Right ventricle myocardium inferior (tissue), 1 donor: Measurements from ENCODE around the gene ZCCHC13. TPM values are rescaled to one million over a fixed set of nuclear protein-coding genes. Genes with fewer than 3 reads are reported as not detected.
"Not testable (repeated sequence)": the region's sequence is repeated elsewhere in the genome, so short reads cannot be mapped to it uniquely, and the experiment has no call there.

Source experiments
- ATAC-seq: fragments of 200-7000 bp; cut with Tn5 transposase; one replicate; pipeline ENCODE4 v1.9.1; 2020; ENCODE audit warnings: mild to moderate bottlenecking, moderate library complexity
- DNase-seq: peaks from one replicate; pipeline ENCODE4 v3.0.0; 2021; ENCODE audit errors: missing footprints
- intact Hi-C: fragments of 100-400 bp; cut with DNase I; formaldehyde crosslinking; loops from one replicate; pipeline ENCODE4 v1.11.0; 2022
- long read RNA-seq: library from polyadenylated mRNA; unstranded; transcript quantifications from one replicate; pipeline ENCODE4 v2.0.0, GENCODE V29; 2021
- total RNA-seq: library from RNA; stranded (reverse); fragmentation: NEBNext Ultra II Directional; extraction: Animal tissue kit (Norgen Biotek cat#: 25700); gene quantifications from one replicate; pipeline ENCODE4 v1.2.1, GENCODE V29; 2021
- donor health status: DM: no; HTN: yes; CAD: no; lungs with severe emphysema.

Gene ZCCHC13
- not detected for total RNA-seq
- long read RNA-seq, result 0 reads

- DNase-seq (no peak), ATAC-seq (no peak)
- intact Hi-C loops, result no loop called here
Observed at GRCh38 chrX:74304016-74304415, at the start of gene ZCCHC13. TSS of gene ZCCHC13 (plus strand) at chrX:74304180. CDS start at chrX:74304267, 87 bp downstream.

- intact Hi-C loops, ATAC-seq, DNase-seq: not testable (repeated sequence)
Observed at GRCh38 chrX:74258111-74258510, 45.9 kb upstream of the ZCCHC13 start.

DNA sequence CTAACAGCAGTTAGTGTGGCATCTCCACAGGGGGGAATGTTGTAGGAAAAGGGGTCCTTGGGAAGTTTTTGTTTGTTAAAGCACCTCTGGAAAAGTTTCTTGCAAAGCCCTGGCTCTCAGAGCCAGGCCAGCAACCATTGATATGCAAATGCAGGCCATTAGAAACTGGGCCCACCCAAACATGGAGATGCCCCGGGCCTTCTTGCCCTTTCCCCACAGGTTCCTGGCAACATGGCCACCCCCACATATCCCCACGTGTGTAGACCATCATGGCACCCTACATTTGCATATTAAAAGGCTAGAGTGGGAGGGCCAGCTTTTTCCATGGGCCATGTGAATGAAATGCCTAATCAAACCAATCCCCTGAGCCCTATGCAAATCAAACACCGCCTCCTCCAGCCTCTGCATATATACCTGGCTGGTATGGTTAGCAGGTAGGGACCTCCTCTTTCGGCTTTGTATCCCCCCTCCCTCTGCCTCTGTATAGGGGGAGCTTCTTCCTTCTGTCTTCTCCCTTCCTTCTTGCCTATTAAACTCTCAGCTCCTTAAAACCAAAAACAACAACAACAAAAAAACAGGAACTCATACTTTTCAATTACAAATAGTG is 44.0 kb upstream of the ZCCHC13 start:
- DNase-seq, result no peak
- intact Hi-C loops, result no loop called here
- no peak for ATAC-seq

GRCh38 chrX:74262452-74263209 is 41.3 kb upstream of the ZCCHC13 start:
- no peak for DNase-seq
- intact Hi-C loops, result no loop called here
- ATAC-seq, result no peak

DNA sequence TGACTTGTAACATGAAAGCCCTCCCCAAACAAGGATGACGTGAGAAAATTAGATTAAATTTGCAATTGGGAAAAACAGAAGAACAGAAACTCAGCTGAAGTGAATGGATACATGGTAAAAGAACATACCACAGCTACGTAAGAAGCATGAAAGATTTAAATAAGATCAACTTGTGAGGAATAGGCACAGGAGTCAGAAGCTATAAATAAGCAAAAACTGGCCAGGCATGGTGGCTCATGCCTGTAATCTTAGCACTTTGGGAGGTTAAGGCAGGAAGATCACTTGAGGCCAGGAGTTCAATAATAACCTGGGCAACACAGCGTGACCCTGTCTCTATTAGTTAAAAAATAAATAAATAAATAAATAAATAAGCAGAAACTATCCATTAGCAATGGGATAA is 33.6 kb upstream of the ZCCHC13 start:
- no peak for DNase-seq
- no peak for ATAC-seq
- intact Hi-C loops, result no loop called here

GRCh38 chrX:74272230-74272629 is 31.8 kb upstream of the ZCCHC13 start:
- ATAC-seq (no peak), DNase-seq (no peak)
- intact Hi-C loops, result no loop called here

DNA sequence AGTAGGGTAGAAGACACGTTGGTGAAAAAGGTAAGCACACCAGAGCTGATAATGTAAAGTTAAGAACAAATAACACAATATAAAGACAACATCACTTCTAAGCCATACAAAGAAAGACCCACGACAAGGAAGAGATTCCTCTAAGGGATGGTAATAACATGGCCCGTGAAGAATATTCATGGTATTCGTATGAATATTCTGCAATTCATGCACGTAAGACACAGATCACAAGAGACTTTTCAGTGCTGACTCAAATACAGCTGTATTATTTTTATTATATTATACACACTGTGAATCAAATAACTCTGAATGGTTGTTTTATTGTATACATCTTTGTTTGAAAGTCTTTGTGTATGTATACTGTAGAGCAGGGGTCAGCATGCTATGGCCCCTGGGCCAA is 29.5 kb upstream of the ZCCHC13 start:
- intact Hi-C loops, result no loop called here
- no peak for ATAC-seq
- no peak for DNase-seq

DNA sequence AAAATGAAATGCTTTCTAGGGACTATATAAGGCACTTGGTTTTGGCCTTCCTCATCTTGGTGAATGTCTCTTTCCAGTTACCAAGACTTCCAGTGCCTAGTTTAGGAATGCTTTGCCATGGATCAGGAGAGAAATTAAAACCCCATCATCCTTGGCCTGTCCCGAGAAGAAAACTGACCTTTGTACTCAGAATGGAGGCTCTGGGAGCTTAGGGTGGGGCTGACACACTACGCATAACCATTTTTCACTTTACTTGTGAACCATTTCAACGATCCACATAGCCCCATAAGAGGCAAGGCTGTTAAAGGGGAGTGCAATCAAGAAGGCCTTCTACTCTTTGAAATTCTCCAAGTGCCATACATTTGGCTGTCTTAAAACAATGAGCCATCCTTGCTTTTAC is 26.7 kb upstream of the ZCCHC13 start:
- intact Hi-C loops, result no loop called here
- ATAC-seq (no peak), DNase-seq (no peak)

DNA sequence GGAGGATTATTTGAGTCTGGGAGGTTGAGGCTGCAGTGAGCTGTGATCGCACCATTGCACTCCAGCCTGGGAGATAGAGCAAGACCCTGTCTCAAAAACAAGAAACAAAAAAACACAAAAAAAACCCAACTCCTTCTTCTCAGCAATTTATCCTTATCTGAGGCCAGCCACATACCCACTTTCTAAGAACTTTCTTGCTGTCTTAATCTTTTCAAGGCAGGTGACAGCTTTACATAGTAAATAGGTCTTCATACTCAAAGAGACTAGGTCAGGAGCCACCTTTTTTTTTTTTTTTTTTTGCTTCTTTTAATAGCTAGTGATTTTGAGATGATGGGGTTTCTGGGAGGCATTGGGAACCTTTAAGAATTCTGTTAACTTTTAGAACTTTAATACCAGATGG is 26.1 kb upstream of the ZCCHC13 start:
- DNase-seq, result no peak
- intact Hi-C loops, result no loop called here
- no peak for ATAC-seq

GRCh38 chrX:74280759-74281158 is 23.2 kb upstream of the ZCCHC13 start:
- intact Hi-C loops, result no loop called here
- DNase-seq (no peak), ATAC-seq (no peak)

GRCh38 chrX:74284391-74284952 is 19.5 kb upstream of the ZCCHC13 start:
- intact Hi-C loops, result no loop called here
- ATAC-seq, result no peak
- no peak for DNase-seq

DNA sequence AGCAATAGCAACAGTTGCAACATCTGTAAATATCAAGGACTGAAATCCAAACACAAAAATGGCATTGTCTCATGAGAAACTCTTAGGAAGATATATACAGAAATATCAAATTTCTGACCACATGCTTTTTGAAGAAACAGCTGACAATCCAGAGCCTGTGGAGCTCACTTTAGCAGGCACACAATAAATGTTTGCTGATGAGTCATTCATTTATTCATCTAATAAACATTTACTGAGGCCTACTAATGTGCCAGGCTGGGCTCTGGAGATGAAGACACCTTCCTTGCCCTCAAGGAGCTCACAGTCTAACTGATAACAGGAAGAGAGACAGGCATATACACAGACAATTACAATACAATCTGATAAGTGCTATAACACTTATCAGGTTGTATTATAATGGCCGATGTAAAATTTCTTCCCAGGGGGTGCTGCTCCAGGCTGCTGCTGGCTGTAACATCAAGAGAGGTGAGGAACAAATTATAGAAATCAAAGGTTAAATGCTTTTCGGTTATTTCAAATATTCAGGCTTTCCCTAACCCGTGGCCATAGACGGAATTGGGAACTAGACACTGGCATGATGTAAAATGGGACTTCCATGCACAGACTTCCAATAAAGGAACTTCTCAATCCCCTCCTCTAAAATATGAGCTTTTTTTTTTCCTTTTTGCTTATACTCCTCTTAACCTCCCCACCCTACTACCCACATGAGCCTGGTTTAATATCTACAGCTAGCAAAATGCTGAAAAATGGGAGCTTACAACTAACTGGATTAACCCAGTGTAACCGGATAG is 16.8 kb upstream of the ZCCHC13 start:
- DNase-seq (no peak), ATAC-seq (no peak)

GRCh38 chrX:74291577-74291963 is 12.4 kb upstream of the ZCCHC13 start:
- intact Hi-C loops, result loop anchor here (5.0 to 10.0 kb wide), 3 partner anchors 44 to 246 kb away; partner anchors contain the start of gene SLC16A2
- no peak for DNase-seq
- no peak for ATAC-seq

More for the DNA sequence above, 16.8 kb upstream of the ZCCHC13 start:
- intact Hi-C loops, result no loop called here

DNA sequence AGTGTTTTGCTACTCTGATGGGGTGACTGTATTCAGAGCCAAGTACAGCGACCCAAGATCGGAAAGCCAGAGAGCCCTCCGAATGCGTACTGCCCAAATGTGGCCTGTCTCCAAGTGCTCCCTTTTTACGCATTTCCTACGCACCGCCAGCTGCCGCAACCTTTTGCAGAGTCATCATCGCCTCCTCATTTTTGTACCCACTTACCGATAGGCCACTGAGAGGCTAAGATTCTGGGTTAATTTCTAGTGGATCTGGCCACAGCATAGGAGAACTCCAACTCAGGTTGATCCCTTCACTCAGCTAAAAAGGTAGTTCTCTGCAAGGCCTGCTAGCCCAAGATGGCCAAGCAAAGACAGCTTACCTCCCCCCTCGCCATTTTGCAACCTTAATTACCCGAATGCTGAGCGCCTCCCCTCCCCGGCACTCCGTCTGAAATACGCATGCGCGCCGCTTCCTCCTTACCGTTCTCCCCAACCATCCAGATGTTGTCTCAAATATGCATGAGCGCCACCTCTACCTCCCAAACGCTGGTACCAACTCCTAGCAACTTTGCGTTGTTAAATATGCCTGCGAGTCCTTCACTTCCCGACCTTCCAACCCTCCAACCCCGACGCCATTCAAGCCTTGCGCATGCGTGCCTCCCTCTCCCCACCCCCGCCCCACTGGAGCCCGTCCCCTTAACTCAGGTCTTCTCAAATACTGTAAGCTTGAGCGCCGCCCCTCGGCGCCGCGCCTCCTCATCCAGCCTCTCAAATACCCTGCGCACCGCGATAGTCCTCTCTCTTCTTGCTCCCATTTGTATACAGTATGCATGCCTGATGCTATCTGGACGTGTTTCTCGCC is 11.8 kb upstream of the ZCCHC13 start:
- DNase-seq (peak; percentile 95), ATAC-seq (peak; percentile 97)
- intact Hi-C loops, result loop anchor here (5.0 to 10.0 kb wide), 3 partner anchors 45 to 245 kb away; partner anchors contain the start of gene SLC16A2

DNA sequence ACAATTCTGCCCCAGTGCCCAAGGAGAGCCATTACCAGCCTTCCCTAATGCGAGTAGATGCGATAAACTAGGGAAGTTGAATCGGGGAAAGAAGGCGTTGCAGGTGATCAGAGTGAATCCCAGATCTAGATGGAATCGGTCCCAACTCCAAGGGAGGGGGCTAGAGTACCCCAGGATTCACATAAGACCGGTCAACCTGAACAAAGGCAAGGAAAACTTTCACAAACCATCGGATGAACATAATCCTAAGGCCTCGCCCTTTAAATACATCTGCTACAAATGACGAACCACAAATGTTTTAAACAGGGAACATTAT is 11.2 kb upstream of the ZCCHC13 start:
- DNase-seq (no peak), ATAC-seq (no peak)
- intact Hi-C loops, result loop anchor here (5.0 to 10.0 kb wide), 3 partner anchors 45 to 245 kb away; partner anchors contain the start of gene SLC16A2

DNA sequence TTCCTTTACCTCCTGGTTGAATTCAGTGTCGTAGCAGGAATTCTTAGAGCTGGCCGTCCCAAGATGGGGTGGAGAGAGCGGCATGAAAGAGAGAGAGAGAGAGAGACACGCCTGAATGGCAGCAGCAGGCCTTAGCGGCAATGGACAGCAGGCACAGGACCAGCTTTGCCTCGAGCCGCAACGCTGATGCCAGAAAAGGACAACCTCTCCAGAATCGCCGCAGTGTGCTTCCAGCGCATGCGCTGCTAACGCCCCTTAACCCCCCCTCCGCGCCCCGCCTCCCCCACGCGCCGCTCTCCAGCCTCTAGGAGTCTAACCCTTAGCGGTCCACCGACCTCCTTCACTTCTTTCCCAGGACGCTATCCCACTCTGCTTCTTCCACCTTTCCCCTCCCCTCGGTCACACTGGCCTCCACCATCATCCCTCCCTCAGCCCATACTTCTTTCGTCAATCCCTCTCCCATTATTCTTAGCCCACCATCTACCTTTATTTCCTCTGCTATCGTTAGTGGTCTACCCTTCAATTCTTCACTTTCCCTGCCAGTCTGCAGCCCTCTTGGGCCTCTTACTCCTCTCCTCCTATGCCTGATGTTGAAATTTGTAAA is 10.5 kb upstream of the ZCCHC13 start:
- ATAC-seq (peak; percentile 84), DNase-seq (peak; percentile 85)
- intact Hi-C loops, result loop anchor here (5.0 to 10.0 kb wide), 3 partner anchors 46 to 244 kb away; partner anchors contain the start of gene SLC16A2

GRCh38 chrX:74295101-74295500 is 8.9 kb upstream of the ZCCHC13 start:
- no peak for ATAC-seq
- intact Hi-C loops, result loop anchor here (5.0 to 10.0 kb wide), 2 partner anchors 130 to 438 kb away; partner anchors contain the start of gene SLC16A2
- no peak for DNase-seq

DNA sequence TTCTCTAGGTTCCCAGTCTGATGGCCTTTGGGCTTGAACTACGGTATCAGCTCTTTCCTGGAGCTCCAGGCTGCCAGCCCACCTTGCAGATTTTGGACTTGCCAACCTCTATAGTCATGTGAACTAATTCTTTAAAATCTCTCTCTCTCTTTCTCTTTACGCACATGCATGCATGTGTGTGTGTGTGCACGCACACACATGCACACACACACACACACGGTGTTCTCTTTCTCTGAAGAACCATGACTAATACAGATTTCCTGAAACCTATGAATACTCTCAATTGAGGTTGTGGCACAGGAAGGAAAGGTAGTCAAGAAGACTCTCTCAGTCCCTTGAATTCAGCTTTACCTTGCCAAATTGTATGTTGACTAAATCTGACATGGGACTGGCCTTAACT is 6.2 kb upstream of the ZCCHC13 start:
- ATAC-seq (no peak), DNase-seq (no peak)
- intact Hi-C loops, result loop anchor here (5.0 to 10.0 kb wide), 2 partner anchors 127 to 440 kb away; partner anchors contain the start of gene SLC16A2
